Hepatocyte (in vitro differentiated cells): ENCODE results near the gene ZNF682. TPM values are rescaled to one million over a fixed set of nuclear protein-coding genes. Genes with fewer than 3 reads are reported as not detected.

Experiments used
- DNase-seq: peaks from one replicate; pipeline ENCODE4 v3.0.0-alpha.2; 2016; ENCODE audit warnings: low spot score
- H2AFZ ChIP-seq: fragments of 200-600 bp; sonication (generic); 2 replicates; pipeline ENCODE4 v1.6.0; 2016; ENCODE audit warnings: antibody characterized with exemption, mild to moderate bottlenecking
- H3K27ac ChIP-seq: fragments of 200-600 bp; sonication (generic); 2 replicates; pipeline ENCODE4 v1.5.1; 2016; ENCODE audit warnings: mild to moderate bottlenecking
- H3K27me3 ChIP-seq: fragments of 200-600 bp; sonication (generic); 2 replicates; pipeline ENCODE4 v1.6.1; 2016
- H3K36me3 ChIP-seq: fragments of 200-600 bp; sonication (generic); replicated peaks from 2 replicates; pipeline ENCODE4 v1.5.1; 2016; ENCODE audit warnings: low read depth; ENCODE audit not compliant: insufficient read depth
- H3K4me1 ChIP-seq: fragments of 200-600 bp; sonication (generic); 2 replicates; pipeline ENCODE4 v1.5.1; 2016; ENCODE audit warnings: mild to moderate bottlenecking, moderate library complexity; ENCODE audit not compliant: insufficient read depth
- H3K4me2 ChIP-seq: fragments of 200-600 bp; sonication (generic); 2 replicates; pipeline ENCODE4 v1.6.0; 2016
- H3K4me3 ChIP-seq: fragments of 200-600 bp; sonication (generic); 2 replicates; pipeline ENCODE4 v1.5.1; 2016; ENCODE audit warnings: mild to moderate bottlenecking
- H3K79me2 ChIP-seq: fragments of 200-600 bp; sonication (generic); 2 replicates; pipeline ENCODE4 v1.6.0; 2017; ENCODE audit warnings: mild to moderate bottlenecking
- H3K9me2 ChIP-seq: fragments of 200-600 bp; sonication (generic); replicated peaks from 2 replicates; pipeline ENCODE4 v1.6.0; 2017; ENCODE audit warnings: mild to moderate bottlenecking; ENCODE audit not compliant: insufficient read depth
- H3K9me3 ChIP-seq: fragments of 200-600 bp; sonication (generic); 2 replicates; pipeline ENCODE4 v1.5.1; 2016; ENCODE audit warnings: low read depth, mild to moderate bottlenecking
- H4K20me1 ChIP-seq: fragments of 200-600 bp; sonication (generic); 2 replicates; pipeline ENCODE4 v1.6.0; 2016; ENCODE audit warnings: mild to moderate bottlenecking; ENCODE audit not compliant: insufficient read depth, poor library complexity, severe bottlenecking
- CTCF ChIP-seq: fragments of 200-600 bp; sonication (generic); IDR thresholded peaks from 2 replicates; pipeline ENCODE4 v1.5.1; 2016; ENCODE audit warnings: antibody characterized with exemption, mild to moderate bottlenecking; ENCODE audit not compliant: poor library complexity
- EZH2 ChIP-seq: fragments of 200-600 bp; sonication (generic); IDR thresholded peaks from 2 replicates; pipeline ENCODE4 v1.6.1; 2016; ENCODE audit warnings: antibody characterized with exemption, mild to moderate bottlenecking, borderline replicate concordance
- EZH2phosphoT487 ChIP-seq: fragments of 200-600 bp; sonication (generic); IDR thresholded peaks from one replicate; pipeline ENCODE4 v1.6.1; 2018; ENCODE audit warnings: antibody characterized with exemption, mild to moderate bottlenecking, low read depth, moderate library complexity; ENCODE audit not compliant: unreplicated experiment, severe bottlenecking
- WGBS: methylation state at CpG from one replicate; pipeline ENCODE4 v1.1.6; 2016; ENCODE audit warnings: low lambda C conversion rate; ENCODE audit errors: missing lambda C conversion rate; 5-methylcytosine and 5-hydroxymethylcytosine counted together
- polyA plus RNA-seq: library from polyadenylated mRNA; unstranded; fragments of >200 nt; fragmentation: Nextera tagmentation; extraction: Ambion mirVana; gene quantifications from 2 replicates; pipeline ENCODE4 v1.2.1, GENCODE V29; 2016
- total RNA-seq: library from RNA; depleted of rRNA; stranded (reverse); fragments of >200 nt; gene quantifications from 2 replicates; pipeline ENCODE4 v1.2.3, GENCODE V29; 2014

ZNF682 gene
- total and polyA plus RNA-seq, 2 experiments from 2014 or later = 5.9 to 14.4 TPM

GRCh38 chr19:20079476-20079875 is 40.2 kb upstream of the ZNF682 start:
- Histone ChIP-seq H3K36me3 (no peaks in the 10 kb centered on the region), H3K27ac (peak overlapping the region; percentile 62), H3K27me3 (no peaks in the 10 kb centered on the region), H2AFZ (peak overlapping the region; percentile 62), H3K4me2 (peak overlapping the region; percentile 80), H3K4me3 (peak overlapping the region; percentile 29), H3K4me1 (peaks cover 4% of the 10 kb centered on the region), H4K20me1 (no peaks in the 10 kb centered on the region), H3K9me3 (no peaks in the 10 kb centered on the region), H3K79me2 (peaks cover 36% of the 10 kb centered on the region), H3K9me2 (no peaks in the 10 kb centered on the region)
- DNase-seq = peak; percentile 25
- WGBS = 18% methylated on average over 8 of the region's 8 CpGs
- TF ChIP-seq EZH2phosphoT487 = no peak
- no peak for TF ChIP-seq EZH2
- TF ChIP-seq CTCF = no peak

- Histone ChIP-seq H3K9me3 (no peaks in the 10 kb centered on the region), H3K4me1 (peaks cover 4% of the 10 kb centered on the region), H3K4me3 (peak overlapping the region; percentile 29), H3K4me2 (peak overlapping the region; percentile 80), H3K36me3 (no peaks in the 10 kb centered on the region), H2AFZ (peak overlapping the region; percentile 62), H3K9me2 (no peaks in the 10 kb centered on the region), H3K27me3 (no peaks in the 10 kb centered on the region), H3K27ac (peak overlapping the region; percentile 62), H4K20me1 (no peaks in the 10 kb centered on the region), H3K79me2 (peaks cover 27% of the 10 kb centered on the region)
- WGBS = under 1% methylated on average over 19 of the region's 19 CpGs
- peak; percentile 53 for DNase-seq
- TF ChIP-seq EZH2 (no peak), EZH2phosphoT487 (no peak), CTCF (no peak)
Observed at GRCh38 chr19:20078581-20079031, 39.3 kb upstream of the ZNF682 start.

- Histone ChIP-seq H4K20me1 (no peaks in the 10 kb centered on the region), H3K27ac (peak within 1 kb of the TSS; percentile 62), H3K79me2 (peaks cover 21% of the 10 kb centered on the region), H3K27me3 (no peaks in the 10 kb centered on the region), H3K4me1 (peaks cover 4% of the 10 kb centered on the region), H2AFZ (peak within 1 kb of the TSS; percentile 62), H3K9me3 (no peaks in the 10 kb centered on the region), H3K4me3 (peak within 1 kb of the TSS; percentile 29), H3K9me2 (no peaks in the 10 kb centered on the region), H3K36me3 (no peaks in the 10 kb centered on the region), H3K4me2 (peak within 1 kb of the TSS; percentile 80)
- WGBS = 5% methylated on average over 28 of the region's 28 CpGs
- peak; percentile 97 for DNase-seq
- no peak for TF ChIP-seq EZH2
- no peak for TF ChIP-seq CTCF
- TF ChIP-seq EZH2phosphoT487 = no peak
Observed at GRCh38 chr19:20077791-20078463, 38.6 kb upstream of the ZNF682 start, which contains the start of gene ZNF90. ZNF90 (plus strand) TSS chr19:20078000; CDS start chr19:20078133, 133 bp downstream.
